Measurements from ENCODE around the gene ZNF428. TPM values are rescaled to one million over a fixed set of nuclear protein-coding genes. Genes with fewer than 3 reads are reported as not detected.

Gene ZNF428, protein sequence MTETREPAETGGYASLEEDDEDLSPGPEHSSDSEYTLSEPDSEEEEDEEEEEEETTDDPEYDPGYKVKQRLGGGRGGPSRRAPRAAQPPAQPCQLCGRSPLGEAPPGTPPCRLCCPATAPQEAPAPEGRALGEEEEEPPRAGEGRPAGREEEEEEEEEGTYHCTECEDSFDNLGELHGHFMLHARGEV
- total RNA-seq (10 to 100 TPM; 22.5 to 39.6 (median 35.6) TPM), polyA plus RNA-seq (10 to 100 TPM; 18.0 to 40.2 (median 33.6) TPM)

- no peaks in the 10 kb centered on the region for H3K36me3 ChIP-seq
- WGBS, 2 donors = 0% methylated on average over 81 of the region's 81 CpGs
- H3K9me3 ChIP-seq = no peaks in the 10 kb centered on the region
- intact Hi-C loops (cut with DNase I) = loop anchor here (1.0 kb wide), 1 partner anchor 23 kb away; the partner anchor contains the start of genes IRGQ and ZNF576
- peak; percentile 93 for DNase-seq
- peak; percentile 50 to 90 (median 83) for TF ChIP-seq POLR2AphosphoS5 (IDR thresholded peaks at IDR 0.05)
- no peak for TF ChIP-seq CTCF (IDR thresholded peaks at IDR 0.05)
- no peak for TF ChIP-seq EP300 (IDR thresholded peaks at IDR 0.05)
- peak; percentile 47 to 58 for TF ChIP-seq POLR2A (IDR thresholded peaks at IDR 0.05)
- no peaks in the 10 kb centered on the region for H3K27me3 ChIP-seq
- H3K4me3 ChIP-seq = peak within 1 kb of the TSS; percentile 65 to 88 (median 71)
- H3K4me1 ChIP-seq = peaks cover 0 to 29% (median 17%) of the 10 kb centered on the region in 4 donors
- H3K27ac ChIP-seq = peak within 1 kb of the TSS; percentile 91 to 98 (median 98)
Measured at GRCh38 chr19:43619262-43620060, at the start of gene ZNF428. Gene ZNF428, minus strand, starts transcription at chr19:43619629. Its CDS starts 5,325 bp downstream, at chr19:43614304.

DNA sequence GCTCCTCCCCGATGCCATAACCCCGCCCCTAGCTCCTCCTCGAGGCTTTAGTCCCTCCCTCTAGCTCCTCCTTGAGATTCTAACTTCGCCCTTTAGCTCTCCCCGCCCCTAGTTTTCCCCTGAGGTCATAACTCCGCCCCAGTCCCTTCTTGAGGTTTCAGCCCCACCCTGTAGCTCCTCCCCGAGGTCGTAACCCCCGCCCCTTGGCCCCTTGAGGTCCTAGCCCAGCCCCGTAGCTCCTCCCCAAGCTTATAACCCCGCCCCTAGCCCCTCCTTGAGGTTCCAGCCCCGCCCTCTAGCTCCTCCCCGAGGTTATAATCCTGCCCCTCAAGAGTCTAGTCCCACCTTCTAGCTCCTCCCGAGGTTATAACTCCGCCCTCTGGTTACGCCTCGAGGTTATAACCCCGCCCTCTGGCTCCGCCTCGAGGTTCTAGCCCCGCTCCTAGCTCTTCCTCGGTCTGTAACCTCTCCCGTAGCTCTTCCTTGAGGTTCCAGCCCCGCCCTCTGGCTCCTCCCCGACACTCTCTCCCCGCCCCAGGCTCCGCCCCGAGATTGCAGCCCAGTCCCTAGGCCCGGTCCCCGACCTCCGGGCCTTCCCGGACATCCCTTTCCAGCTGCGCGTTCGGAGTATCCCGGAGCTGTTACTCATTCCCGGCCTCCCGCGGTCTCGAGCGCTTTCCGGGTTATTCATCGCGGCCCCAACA is 49.1 kb upstream of the ZNF428 start:
- intact Hi-C loops (cut with DNase I) = loop anchor here (2.0 to 5.0 kb wide), 2 partner anchors 86 to 136 kb away; partner anchors contain the start of genes SMG9 and ZNF575

GRCh38 chr19:43667876-43668405 is 48.5 kb upstream of the ZNF428 start:
- H3K4me1 ChIP-seq = peaks cover 0 to 25% (median 20%) of the 10 kb centered on the region in 4 donors
- intact Hi-C loops (cut with DNase I) = loop anchor here (2.0 to 5.0 kb wide), 3 partner anchors 27 to 136 kb away; partner anchors contain the start of genes SMG9 and ZNF575

More for the DNA sequence above, 49.1 kb upstream of the ZNF428 start:
- Histone ChIP-seq H3K9me3 (no peaks in the 10 kb centered on the region), H3K36me3 (no peaks in the 10 kb centered on the region), H3K27me3 (no peaks in the 10 kb centered on the region), H3K4me1 (peaks cover 0 to 25% (median 20%) of the 10 kb centered on the region in 4 donors), H3K27ac (peak overlapping the region; percentile 90 to 98 (median 92)), H3K4me3 (peak overlapping the region; percentile 36 to 62 (median 56))
- TF ChIP-seq POLR2A (IDR thresholded peaks at IDR 0.05) (peak; percentile 88 to 90), EP300 (IDR thresholded peaks at IDR 0.05) (peak in 1 of 4 donors; percentile 25), CTCF (IDR thresholded peaks at IDR 0.05) (no peak), POLR2AphosphoS5 (IDR thresholded peaks at IDR 0.05) (peak; percentile 89 to 95 (median 92))
- whole genome bisulfite sequencing, 2 donors = 1% methylated on average over 44 of the region's 44 CpGs
- peak; percentile 100 for DNase-seq

More at GRCh38 chr19:43667876-43668405, 48.5 kb upstream of the ZNF428 start:
- 6 to 18% methylated on average over 29 of the region's 29 CpGs for WGBS, 2 donors
- Histone ChIP-seq H3K27me3 (no peaks in the 10 kb centered on the region), H3K36me3 (no peaks in the 10 kb centered on the region), H3K27ac (peak overlapping the region; percentile 90 to 98 (median 92)), H3K9me3 (no peaks in the 10 kb centered on the region), H3K4me3 (peak overlapping the region; percentile 10 to 55 (median 46))
- DNase-seq = no peak
- no peak for TF ChIP-seq EP300 (IDR thresholded peaks at IDR 0.05)
- no peak for TF ChIP-seq CTCF (IDR thresholded peaks at IDR 0.05)
- TF ChIP-seq POLR2AphosphoS5 (IDR thresholded peaks at IDR 0.05) = no peak
- no peak for TF ChIP-seq POLR2A (IDR thresholded peaks at IDR 0.05)

Data from sigmoid colon (tissue), 7 donors.